ENCODE data around the gene UGT2A2.
"Not testable (repeated sequence)": the region's sequence is repeated elsewhere in the genome, so short reads cannot be mapped to it uniquely, and the experiment has no call there.

The UGT2A2 gene

DNA sequence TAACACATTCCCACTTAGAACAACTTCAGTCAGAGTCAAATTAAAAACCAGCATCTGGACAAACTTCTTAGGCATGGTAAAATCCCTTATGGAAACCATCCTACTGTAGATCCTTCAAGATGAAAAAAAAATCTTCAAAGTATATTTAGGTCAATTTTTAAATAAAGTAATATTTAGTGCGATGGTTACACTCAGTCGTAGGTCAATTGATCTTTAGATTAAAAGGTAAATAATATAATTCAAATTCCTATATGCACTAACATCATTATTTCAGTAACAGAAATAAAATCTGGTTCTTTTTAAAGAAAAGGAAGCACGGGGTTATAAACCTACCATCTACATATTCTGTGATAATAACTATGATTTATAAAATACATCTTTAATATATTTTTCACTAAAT, at the start of gene UGT2A2:
UGT2A2 (minus strand) TSS at position 101 of the 400 bp plus-strand sequence; CDS start at position 99, 2 bp downstream.
- no peak for DNase-seq

DNA sequence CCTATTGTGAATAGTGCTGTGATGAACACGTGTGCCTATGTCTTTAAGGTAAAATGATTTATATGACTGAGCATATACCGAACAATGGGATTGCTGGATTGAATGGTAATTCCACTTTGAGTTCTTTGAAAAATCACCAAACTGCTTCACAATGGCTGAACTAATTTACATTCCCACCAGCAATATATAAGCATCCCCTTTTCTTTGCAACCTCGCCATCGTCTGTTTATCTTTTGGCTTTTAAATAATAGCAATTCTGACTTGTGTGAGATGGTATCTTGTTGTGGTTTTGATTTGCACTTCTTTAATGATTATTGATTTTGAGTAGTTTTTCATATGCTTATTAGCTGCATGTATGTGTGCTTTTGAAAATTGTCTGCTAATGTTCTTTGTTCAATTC, 45.4 kb upstream of the UGT2A2 start:
- no peak for DNase-seq

DNA sequence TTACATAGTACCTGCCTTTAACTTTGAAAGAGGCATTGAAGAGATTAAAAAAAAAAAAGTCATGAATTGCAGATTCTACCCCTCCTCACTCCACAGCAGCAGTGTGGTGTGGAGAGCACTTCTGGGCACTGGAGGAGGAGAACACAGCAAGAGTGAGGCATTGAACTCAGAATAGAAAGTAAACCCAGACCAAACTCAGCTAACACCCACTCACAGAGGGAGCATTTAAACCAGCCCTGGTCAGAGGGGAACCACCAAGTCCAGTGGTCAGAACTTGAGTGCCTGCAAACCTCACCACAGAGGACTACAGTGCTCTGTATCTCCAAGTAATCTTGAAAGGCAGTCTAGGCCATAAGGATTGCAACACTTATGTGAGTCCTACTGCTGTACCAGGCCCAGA, 29.2 kb upstream of the UGT2A2 start:
- no peak for DNase-seq

DNA sequence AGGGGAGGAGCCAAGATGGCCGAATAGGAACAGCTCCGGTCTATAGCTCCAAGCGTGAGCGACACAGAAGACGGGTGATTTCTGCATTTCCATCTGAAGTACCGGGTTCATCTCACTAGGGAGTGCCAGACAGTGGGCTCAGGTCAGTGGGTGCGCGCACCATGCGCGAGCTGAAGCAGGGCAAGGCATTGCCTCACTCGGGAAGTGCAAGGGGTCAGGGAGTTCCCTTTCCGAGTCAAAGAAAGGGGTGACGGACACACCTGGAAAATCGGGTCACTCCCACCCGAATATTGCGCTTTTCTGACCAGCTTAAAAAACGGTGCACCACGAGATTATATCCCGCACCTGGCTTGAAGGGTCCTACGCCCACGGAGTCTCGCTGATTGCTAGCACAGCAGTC, 24.6 kb upstream of the UGT2A2 start:
- DNase-seq, result not testable (repeated sequence)

DNA sequence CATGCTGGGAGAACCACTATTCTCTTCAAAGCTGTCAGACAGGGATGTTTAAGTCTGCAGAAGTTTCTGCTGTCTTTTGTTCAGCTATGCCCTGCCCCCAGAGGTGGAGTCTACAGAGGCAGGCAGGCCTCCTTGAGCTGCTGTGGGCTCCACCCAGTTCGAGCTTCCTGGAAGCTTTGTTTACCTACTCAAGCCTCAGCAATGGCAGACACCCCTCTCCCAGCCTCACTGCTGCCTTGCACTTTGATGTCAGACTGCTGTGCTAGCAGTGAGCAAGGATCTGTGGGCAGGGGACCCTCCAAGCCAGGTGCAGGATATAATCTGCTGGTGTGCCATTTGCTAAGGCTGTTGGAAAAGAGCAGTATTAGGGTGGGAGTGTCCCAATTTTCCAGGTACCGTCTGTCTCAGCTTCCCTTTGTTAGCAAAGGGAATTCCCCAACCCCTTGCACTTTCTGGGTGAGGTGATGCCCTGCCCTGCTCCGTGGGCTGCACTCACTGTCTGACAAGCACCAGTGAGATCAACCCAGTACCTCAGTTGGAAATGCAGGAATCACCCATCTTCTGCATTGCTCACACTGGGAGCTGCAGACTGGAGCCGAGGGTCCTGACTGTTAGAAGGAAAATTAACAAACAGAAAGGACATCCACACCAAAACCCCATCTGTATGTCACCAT, 21.8 kb upstream of the UGT2A2 start:
- not testable (repeated sequence) for DNase-seq

DNA sequence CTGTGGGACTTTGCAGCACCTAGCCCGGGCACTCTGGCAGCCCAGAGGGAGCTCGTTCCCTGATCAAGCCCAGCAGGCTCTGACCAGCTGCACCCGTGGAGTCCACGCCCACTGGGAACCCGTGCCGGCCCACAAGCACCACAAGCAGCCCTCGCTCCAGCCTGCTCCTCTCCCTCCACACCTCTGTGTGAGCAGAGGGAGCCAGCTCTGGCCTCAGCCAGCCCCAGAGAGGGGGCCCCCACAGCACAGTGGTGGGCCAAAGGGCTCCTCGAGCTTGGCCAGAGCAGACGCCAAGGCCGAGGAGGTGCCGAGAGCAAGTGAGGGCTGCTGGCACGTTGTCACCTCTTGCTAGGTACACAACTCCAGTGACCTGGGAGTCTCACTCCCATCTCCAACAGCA, 18.7 kb upstream of the UGT2A2 start:
- DNase-seq, result no peak

DNA sequence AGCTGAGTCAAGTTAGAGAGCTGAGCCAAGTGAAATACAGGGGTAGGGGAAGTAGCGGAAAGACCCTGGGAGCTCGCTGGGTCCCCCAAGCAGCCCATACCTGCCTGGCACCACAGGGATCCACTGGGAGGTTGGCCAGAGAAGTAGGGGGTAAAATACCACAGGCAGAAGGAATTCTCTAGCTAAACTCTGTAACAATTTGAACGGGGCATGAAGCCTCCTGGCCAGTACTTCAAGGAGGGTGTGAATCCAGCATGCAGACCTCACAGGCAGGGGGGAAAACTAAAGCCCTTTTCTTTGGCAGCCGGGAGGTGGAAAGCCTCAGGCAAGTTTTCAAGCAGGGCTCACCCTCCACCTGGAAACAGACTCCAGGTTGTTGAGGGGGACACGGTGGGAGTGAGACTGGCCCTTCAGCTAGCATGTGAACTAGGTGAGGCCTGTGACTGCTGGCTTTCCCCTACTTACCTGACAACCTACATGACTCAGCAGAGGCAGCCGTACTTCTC, 17.3 kb upstream of the UGT2A2 start:
- no peak for DNase-seq

GRCh38 chr4:69653147-69653546, 13.7 kb upstream of the UGT2A2 start, which contains the start of gene UGT2A1:
Gene UGT2A1, minus strand, starts transcription at chr4:69653247. Its CDS starts 5,603 bp downstream, at chr4:69647644.
- no peak for DNase-seq

GRCh38 chr4:69650872-69651271, 11.4 kb upstream of the UGT2A2 start:
- no peak for DNase-seq

- no peak for DNase-seq
These were observed 10.2 kb upstream of the UGT2A2 start for GRCh38 chr4:69649629-69650028.

DNA sequence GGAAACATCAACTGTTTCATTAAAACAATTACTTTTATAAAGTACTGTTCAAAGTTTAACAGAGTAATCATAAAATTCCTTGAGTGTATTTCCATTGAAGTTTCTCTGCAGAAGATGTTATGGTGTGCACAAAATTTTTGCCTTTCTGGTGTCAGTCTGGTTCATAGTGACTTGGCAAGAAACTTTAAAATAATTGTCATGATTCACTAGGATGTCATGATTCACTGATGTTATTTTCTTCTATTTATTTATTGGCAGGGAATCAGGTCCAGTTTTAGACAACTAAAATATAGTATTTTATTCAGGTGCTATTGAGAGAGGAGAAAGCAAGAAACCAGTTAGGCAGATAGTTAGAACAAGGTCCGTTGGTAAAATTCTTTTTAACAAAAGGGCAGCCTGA, 9.8 kb upstream of the UGT2A2 start:
- no peak for DNase-seq

GRCh38 chr4:69642961-69643360, 3.5 kb upstream of the UGT2A2 start:
- no peak for DNase-seq

DNA sequence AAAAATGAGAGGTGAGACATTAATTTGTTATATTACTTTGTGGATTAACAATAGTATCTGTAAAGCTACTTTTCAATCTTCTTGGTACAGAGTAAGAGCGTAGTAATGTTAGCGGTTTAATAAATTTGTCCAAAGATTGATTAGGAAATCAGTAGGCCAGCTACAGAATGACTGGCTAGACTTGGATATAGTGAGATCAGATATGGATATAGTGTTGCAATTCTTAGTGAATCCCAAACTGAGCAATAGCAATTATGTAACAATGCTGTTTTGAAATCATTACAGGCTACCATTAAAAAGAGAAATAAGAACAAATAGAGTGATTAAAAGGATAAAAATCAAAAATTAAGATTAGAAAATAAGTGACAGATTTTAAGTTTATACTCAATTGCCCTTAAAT, 847 bp upstream of the UGT2A2 start:
- no peak for DNase-seq

DNA sequence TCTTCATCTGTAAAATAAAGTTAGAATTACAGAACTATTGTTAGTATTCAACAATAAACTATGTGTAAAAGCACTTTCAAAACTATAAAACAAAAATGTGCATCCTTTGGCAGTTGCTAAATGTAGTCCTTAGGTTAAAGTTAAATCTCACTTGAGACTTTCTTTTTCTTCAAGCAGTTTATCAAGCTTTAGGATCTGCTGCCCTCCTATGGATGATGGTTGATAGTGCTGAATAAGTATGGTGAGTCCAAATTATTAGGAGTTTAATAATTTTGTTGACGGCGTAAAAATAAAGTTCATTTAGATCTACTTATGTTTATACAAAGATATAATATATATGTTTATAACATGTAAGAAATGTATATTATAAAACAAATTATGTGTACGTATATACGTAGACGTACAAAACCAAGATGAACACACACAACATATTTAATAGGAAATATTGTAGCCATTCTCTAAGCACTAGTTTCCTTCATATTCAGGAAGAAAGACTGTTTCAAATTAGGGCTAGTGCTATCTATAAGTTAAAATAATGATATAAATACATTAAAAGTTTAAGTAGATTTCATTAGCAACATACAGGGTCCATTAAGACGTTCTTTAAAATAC, 22.3 kb downstream of the UGT2A2 start:
- no peak for DNase-seq

DNA sequence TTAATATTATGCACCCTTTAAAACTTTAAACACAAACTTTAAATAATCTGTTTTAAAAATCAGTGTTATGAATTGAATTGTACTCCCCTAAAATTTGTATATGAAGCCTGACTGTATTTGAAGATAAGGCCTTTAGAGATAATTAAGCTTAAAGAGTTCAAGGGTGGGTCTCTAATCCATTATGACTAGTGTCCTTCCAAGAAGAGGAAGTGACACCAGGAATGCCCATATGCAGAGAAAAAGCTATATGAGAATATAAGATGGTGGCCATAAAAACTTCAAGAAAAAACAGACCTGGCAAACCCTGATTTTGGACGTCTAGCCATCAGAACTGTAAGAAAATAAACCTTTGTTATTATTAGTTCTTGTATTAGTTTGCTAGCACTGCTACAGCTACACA, 29.0 kb downstream of the UGT2A2 start:
- no peak for DNase-seq

- DNase-seq, result no peak
These were observed 38.4 kb downstream of the UGT2A2 start for GRCh38 chr4:69601065-69601464.

GRCh38 chr4:69600013-69600412, 39.4 kb downstream of the UGT2A2 start:
- DNase-seq, result no peak

GRCh38 chr4:69594382-69594781, 45.1 kb downstream of the UGT2A2 start:
- DNase-seq, result no peak

- no peak for DNase-seq
These were observed 48.1 kb downstream of the UGT2A2 start for GRCh38 chr4:69591364-69591763.

GRCh38 chr4:69589884-69590283, 49.6 kb downstream of the UGT2A2 start:
- no peak for DNase-seq

DNA sequence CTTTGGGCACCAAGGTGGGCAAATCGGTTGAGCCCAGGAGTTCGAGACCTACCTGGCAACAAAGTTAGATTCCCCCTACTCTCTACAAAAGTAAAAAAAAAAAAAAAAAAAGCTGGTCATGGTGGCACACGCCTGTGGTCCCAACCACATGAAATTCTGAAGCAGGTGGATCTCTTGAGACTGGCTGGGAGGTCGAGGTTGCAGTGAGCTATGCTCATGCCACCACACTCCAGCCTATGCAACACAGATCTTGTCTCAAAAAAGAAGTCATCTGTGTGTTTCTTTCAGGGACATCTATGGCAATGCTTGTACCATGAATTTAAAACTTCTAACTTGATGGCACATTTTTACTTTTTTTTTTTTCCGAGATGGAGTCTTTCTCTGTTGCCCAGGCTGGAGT, 55.3 kb downstream of the UGT2A2 start:
- DNase-seq, result no peak

DNA sequence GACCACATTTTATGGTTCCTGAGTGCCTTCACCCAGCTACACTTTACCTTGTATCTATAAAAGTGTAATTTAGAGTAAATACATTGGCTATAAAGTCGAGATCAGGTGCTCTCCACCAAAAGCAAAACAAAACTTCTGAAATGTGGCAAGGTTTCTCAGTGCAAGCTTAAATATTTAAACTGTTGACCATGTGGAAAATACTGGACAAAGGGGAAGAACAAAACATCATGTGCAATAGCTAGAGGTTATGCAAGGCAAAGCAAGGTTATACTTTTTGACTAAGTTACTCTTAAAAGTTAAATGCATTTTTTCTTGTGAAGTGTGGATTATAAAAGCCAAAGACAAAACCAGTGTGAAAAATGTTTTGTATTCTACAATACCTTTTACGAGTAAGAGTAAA, 55.9 kb downstream of the UGT2A2 start:
- DNase-seq, result no peak

DNA sequence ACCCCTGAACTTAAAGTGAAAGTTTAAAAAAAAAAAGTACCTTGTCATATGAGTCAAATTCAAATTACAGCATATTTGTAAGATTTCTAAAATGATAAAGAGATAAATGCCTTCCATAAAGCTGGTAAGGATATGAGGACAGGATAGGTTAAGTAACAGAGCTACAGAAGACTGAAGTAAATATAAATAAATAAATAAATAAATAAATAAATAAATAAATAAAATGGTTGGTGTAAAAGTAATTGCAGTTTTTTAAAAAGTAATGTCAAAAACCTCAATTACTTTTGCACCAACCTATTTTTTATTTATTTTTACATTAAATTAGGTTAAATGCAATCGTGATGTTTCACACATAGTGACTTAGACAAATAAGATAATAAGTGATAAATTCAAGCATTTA, 62.2 kb downstream of the UGT2A2 start:
- DNase-seq, result no peak

- DNase-seq, result no peak
These were observed 63.1 kb downstream of the UGT2A2 start for GRCh38 chr4:69576251-69576877.

Data from NCI-H2171 (cell line).